ENCODE measurements around the gene GPR137B.
A peak's percentile ranks its signal among the peaks of the same experiment; 100 is the strongest.
"Not testable (repeated sequence)": the region's sequence is repeated elsewhere in the genome, so short reads cannot be mapped to it uniquely, and the experiment has no call there.

Gene GPR137B

DNA sequence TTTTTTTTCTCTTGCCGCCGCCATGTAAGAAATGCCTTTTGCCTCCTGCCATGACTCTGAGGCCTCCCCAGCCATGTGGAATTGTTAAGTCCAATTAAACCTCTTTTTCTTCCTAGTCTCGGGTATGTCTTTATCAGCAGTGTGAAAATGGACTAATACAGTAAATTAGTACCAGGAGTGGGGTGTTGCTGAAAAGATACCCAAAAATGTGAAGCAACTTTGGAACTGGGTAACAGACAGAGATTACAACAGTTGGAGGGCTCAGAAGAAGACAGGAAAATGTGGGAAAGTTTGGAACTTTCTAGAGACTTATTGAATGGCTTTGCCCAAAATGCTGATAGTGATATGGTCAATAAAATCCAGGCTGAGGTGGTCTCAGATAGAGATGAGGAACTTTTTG lies 19.4 kb downstream of the GPR137B start:
- not testable (repeated sequence) for DNase-seq (ENCODE audit: low spot score)

DNA sequence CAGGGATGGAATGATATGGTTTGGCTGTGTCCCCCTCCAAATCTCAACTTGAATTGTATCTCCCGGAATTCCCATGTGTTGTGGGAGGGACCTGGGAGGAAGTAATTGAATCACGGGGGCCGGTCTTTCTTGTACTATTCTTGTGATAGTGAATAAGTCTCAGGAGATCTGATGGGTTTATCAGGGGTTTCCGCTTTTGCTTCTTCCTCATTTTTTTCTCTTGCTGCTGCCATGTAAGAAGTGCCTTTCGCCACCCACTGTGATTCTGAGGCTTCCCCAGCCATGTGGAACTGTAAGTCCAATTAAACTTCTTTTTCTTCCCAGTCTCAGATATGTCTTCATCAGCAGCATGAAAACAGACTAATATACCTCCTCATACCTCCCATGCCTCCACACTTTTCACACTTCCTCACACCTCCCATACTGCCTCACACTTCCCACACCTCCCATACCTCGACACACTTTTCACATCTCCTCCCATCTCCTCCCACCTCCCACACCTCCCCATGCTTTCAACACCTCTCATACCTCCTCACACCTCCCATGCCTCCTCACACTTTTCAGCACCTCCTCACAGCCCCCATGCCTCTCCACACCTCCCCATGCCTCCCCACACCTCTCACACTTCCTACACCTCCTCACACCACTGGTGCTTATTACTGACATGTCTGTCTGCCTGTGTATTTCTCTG lies 21.3 kb downstream of the GPR137B start:
- DNase-seq (ENCODE audit: low spot score): no peak

DNA sequence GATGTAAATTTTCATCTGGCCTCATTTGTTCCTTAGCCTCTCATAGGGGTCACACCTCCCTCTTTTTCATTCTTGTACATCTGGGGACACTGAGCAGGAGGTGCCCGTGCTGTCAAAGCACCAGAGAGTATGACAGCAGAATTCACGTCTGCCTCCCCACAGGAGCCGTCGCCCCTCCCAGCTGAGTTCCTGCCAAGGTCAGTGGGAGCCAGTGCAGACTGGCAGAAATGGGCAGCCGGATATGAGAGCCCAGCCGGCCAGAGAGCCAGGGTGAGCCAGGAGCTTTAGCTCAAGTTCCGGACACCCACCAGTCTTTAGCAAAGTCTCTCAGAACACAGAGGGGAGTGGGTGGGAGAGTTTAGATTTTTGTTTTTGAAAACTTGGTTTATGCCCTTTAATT lies 21.9 kb downstream of the GPR137B start:
- DNase-seq (ENCODE audit: low spot score): no peak

DNA sequence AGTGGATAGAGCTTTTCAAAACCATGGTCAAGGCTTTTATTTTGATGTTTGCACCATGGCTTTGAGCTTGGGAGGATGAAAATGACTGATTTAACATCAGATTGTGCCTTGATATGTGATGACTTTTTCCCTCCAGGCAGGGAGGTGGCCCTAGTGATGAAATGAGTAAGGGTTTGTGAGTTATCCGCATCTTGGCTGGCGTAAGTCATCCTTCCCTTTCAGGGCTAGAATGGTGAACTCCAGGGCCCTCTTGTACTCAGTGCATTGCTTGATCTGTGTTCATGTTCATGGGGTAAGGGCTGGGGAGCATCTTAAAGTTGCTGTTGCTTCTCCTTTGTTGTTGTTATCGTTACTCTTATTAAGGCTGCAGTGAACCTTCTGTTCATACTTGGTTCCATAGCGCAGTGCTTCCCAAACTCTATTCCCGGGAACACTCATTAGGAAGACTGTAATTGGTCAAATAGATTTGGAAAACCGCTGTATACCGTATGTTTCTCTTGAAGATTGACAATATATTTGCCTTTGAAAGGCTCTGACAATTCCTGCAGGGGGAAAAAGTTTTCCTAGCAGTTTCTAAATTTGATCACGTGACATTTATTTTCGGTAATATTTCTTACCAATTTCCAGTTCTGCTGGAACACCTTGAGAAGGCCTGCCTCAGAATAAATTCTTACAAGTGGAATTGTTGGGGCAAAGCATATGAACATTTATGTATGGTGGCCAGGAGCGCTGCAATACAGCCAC lies 23.1 kb downstream of the GPR137B start:
- no peak for DNase-seq (ENCODE audit: low spot score)

DNA sequence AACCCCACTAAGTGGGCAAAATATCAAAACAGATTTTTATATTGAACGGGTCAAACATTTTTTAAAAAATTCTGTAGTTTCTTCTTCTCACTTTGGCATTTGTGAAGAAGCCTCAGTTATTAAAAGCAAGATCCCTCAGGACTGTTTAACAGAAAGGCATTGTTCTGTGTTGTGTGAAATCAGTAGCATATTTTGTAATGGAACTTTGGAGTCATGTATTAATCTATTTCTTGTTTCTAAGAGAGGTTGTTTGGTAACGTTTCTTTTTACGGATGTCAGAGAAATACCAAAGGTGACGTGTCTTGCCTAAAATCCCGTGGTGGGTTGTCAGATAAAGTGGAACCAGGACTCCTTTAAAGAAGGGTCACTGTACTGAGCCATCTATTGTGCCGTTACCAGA lies 23.7 kb downstream of the GPR137B start:
- no peak for DNase-seq (ENCODE audit: low spot score)

DNA sequence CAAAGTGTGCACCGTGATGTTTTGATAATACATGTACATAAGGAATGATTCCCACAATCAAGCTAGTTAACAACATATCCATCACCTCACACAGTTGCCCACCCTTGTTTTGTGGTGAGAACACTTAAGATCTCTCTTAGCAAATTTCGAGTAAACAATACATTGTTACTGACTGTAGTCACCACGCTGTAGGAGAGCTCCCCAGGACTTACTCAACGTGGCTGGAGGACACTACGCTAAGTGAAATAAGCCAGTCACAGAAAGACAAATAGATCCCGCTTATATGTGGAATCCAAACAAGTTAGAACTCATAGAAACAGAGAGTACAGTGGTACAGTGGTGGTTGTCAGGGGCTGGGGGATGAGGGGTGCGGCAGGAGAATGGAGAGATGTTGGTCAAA lies 24.8 kb downstream of the GPR137B start:
- no peak for DNase-seq (ENCODE audit: low spot score)

DNA sequence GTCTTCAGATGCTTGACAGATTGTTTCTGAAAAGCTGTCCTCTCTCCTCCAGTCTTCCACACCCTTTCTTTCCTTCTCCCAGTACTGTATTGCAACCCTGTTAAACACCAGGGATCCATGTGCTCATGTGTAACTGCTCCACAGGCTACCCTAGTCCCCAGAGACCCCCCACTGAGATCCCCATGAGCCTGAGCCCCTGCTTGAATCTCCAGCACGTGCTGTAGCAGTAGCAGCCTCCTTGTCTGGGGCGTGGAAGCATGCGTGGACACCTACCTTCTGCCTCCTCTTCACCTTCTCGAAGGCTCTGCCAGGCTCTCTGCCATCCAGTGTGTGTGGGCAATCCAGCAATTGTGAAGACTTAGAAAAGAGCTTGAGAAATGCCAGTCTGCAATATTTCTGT lies 25.2 kb downstream of the GPR137B start:
- no peak for DNase-seq (ENCODE audit: low spot score)

DNA sequence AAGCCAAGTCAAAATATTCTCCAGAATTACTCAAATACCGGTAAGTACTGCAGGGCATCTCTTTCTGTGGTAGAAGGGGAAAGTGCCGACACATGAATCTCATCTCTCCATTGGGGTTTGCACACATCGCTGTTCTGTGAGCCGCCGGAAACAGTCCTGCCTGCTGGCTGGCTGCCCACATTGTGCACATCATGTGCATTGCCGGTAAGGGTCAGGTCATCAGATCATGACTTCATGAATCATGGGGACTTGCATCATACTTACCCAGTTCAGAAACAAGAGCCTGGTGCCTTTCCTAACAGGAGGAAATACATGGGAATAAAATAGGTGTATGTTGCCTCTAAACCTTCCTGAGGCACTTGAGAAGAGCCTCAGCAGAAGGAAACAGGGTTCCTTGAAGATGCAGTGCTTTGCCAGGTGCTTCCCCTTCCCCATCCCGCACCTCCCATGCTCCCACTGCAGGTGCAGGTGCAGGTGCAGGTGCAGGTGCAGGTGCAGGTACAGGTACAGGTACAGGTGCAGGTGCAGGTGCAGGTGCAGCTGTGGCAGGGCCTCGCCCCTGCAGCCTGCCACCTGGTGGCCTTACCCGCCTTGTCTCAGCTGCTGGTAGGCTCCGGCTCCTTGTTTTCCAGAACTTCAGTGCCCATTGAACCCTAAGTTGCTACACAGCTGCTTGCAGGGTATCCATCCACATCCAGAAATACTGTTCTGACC lies 26.5 kb downstream of the GPR137B start:
- peak; percentile 58 for DNase-seq (ENCODE audit: low spot score)

DNA sequence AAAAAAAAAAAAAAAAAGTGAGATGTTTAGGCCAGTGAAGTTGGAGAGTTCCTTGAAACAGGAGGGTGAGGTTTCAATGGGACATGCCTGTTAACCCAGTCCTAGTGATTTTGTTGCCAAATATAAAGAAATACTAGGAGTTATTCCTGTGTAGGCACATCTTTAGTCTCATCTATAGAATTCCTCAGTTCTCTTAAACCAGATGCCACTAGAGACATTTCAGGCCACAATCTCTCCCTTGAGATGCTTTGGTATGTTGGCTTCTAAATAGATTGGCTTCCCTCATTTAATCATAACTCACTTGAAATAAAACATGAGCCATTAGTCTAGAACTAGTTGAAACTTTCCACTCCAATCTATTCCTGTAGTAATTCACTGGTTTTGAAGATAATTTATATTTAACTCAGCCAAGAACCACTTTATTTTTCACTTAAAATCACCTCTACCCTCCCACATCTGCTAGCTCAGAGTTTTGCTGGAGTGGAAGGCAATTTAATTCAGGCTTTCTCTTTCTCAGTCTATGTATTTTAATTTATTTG lies 29.8 kb downstream of the GPR137B start:
- DNase-seq (ENCODE audit: low spot score): no peak

DNA sequence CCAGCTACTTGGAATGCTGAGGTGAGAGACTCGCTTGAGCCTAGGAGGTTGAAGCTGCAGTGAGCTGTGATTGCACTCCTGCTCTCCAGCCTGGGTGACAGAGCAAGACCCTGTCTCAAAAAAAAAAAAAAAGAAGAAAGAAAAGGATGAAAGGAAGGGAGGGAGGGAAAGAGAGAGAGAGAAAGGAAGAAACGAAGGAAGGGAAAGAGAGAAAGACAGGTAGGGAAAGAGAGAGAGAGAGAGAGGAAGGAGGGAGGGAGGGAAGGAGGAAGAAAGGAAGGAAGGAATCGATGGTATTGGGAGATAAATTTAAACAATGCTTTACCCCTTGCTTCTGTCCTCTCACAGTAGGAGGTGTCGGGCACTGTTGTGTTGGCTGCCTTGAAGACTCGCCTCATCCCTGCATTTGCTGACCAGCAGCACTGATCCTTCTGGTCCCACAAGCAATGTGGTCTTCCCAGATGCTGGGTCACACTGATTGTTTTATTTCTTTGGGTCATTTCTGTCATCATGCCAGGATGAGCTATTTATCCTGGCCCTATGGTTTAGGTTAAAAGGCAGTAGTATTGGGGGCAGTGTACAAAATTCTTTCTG lies 30.9 kb downstream of the GPR137B start:
- no peak for DNase-seq (ENCODE audit: low spot score)

DNA sequence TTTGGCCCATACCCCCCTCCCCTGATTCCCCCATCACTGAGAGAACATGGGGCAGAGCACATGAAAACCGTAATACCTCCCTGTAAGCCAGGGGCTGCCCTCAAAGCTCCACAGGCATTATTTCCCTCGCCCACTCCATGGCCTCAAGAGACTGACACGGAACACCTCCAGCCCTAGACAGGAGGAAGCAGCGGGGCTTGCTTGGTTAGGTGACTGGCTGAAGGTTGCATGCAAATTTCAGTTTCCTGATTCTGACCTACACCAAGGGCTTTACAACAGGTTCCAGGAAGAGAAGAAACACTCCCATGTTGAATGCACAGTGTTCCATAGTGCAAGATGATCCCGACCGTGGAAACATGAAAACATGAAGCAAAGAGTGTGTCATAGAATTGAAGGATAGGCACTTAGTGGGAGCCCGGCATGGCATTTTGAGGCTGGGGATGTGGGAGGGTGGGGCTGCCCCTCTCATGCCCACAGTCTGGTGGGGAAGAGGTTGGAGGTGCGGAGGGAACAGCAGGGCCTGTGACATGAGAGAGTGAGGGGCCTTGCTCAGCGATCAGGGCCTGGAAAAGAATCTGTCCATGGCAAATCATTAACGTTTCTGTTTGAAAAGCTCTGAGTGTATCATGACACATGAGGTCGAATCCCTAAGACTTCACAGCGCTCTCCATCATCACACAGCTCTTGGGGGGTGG lies 33.5 kb downstream of the GPR137B start:
- no peak for DNase-seq (ENCODE audit: low spot score)

DNA sequence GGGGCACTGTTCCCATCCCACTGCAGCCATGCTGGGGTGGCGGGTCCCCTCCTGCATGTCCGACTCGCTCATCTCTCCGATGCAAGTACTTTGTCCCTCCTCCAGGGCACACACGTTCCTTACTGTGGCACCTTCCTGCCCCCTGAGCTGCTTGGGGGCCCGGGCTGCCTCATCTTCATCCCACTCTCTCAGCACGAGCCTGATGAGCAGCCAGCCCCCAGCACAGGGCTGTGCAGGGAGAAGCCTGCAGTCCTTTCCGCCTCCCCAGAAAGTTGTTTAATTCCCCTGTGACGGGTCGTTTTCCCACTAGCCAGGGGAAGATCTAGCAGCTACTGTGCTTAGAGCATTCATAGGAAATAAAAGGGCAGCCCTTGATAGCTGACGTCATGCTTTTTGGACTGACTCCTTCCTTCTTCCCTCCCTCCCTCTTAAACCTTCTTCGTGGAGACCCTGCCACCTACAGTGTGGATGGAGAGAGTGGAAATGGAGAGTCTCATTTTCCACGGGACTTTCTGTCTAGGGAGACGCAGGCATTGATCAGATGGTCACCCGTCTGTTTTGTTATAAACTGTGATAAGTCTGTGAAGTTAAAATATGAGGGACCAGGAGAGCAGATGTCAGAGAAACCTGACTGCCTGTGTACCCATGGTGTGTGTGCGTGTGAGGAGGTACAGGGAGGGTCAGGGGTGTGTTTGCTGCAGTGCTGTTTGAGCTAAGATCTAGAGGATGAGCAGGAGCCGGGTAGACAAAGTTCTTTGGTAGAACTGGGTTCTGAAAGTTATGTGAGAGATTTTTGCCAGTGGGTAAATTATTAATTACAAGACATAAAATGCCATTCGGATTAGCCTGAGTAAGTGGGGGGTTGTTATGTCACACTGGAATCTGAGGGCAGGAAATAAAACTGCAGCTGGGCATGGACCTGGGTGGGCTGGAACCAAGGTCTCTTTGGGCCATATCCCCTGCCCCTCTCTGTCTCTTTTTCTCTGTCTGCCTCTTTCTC lies 34.3 kb downstream of the GPR137B start:
- DNase-seq (ENCODE audit: low spot score): no peak

DNA sequence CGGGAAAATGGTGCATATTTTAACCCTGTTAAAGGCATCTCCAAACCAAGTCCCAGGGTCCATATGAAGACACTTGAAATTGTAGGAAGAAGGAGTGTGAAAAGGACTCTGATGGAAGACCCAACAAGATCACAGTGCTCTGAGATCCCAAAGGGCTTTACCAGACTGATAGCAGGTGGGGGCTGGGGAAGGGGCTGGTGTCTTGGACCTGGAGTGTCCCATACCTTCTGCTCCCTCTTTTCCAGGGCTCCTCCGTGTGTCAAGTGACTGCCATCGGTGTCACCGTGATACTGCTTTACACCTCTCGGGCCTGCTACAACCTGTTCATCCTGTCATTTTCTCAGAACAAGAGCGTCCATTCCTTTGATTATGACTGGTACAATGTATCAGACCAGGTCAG lies 37.3 kb downstream of the GPR137B start:
- DNase-seq (ENCODE audit: low spot score): no peak

DNA sequence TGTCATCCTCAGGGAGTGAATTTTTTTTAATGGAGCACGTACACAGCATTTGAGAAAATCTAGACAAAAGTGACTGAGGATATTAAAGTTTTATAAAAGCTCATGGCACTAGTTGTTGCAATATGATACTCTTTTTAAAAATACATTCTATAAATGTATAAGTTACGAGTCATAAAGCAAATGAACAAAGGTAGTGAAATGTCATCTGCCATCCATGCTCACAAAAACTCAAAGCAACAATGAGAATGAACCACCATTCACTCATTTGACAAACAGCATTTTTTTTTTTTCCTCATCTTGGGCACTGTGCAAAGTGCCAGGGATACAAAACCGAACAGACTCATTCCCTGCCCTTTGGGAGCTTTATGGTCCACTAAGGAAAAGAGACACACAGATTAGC lies 38.7 kb downstream of the GPR137B start:
- no peak for DNase-seq (ENCODE audit: low spot score)

DNA sequence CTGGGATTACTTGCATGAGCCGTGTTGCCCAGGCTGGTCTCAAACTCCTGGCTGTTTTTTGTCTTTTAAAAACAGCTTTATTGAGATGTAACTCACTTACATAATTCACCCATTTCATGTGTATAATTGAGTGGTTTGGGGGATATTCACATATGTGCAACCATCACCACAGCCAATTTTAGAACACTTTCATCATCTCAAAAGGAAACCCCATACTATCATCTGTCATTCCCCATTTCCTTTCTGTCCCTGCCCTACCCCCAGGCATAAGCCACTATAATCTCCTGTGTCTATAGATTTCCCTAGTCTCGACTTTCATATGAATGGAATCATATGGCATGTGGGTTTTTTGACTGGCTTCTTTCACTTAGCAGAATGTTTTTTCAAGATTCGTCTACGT lies 43.3 kb downstream of the GPR137B start:
- DNase-seq (ENCODE audit: low spot score): no peak

DNA sequence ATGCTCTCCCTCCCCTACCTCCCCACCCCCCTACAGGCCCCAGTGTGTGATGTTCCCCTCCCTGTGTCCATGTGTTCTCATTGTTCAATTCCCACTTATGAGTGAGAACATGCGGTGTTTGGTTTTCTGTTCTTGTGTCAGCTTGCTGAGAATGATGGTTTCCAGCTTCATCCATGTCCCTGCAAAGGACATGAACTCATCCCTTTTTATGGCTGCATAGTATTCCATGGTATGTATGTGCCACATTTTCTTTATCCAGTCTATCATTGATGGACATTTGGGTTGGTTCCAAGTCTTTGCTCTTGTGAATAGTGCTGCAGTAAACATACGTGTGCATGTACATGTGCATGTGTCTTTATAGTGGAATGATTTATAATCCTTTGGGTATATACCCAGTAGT lies 44.1 kb downstream of the GPR137B start:
- not testable (repeated sequence) for DNase-seq (ENCODE audit: low spot score)

DNA sequence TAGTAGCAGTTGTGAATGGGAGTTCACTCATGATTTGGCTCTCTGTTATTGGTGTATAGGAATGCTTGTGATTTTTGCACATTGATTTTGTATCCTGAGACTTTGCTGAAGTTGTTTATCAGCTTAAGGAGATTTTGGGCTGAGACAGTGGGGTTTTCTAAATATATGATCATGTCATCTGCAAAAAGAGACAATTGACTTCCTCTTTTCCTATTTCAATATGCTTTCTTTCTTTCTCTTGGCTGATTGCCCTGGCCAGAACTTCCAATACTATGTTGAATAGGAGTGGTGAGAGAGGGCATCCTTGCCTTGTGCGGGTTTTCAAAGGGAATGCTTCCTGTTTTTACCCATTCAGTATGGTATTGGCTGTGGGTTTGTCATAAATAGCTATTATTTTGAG lies 45.7 kb downstream of the GPR137B start:
- DNase-seq (ENCODE audit: low spot score): not testable (repeated sequence)

DNA sequence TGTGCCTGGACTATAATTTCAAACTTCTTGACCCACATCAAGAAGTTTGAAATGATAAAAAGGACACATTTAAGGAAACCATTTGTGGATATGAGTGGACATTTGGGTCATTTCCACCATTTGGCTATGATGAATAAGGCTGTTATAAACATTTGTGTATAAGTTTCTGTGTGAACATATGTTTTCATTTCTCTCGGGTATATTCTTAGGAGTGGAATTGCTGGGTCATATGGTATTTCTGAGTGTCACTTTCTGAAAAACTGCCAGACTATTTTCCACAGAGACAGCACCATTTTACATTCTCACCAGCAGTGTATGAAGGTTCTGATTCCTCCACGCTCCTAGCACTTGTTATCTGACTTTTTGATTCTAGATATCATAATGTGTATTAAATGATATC lies 50.8 kb downstream of the GPR137B start:
- no peak for DNase-seq (ENCODE audit: low spot score)

DNA sequence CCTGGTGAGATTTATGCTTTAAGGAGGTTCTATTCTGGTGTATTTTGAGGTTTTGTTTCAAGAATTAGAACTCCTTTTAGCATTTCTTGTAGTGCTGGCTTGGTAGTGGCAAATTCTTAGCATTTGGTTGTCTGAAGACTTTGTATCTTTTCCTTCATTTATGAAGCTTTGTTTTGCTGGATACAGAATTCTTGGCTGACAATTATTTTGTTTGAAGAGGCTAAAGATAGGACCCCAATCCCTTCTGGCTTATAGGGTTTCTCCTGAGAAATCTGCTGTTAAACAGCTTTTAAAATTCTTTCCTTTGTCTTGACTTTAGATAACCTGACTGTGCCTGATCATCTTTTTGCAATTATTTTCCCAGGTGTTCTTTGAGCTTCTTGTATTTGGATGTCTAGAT lies 58.6 kb downstream of the GPR137B start:
- no peak for DNase-seq (ENCODE audit: low spot score)

DNA sequence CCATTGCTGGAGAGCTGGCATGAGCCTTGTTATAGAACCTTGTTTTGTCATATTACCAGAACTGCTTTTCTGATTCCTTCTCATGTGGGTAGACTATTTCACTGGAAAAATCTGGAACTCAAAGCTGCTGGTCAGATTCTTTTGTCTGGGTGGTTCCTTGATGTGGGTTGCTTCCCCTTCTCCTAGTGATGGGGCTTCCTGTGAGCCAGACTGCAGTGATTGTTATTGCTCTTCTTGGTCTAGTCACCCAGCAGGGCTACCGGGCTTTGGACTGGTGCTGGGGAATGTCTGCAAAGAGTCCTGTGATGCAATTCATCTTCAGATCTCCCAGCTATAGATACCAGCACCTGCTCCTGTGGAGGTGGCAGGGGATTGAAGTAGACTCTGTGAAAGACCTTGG lies 59.4 kb downstream of the GPR137B start:
- DNase-seq (ENCODE audit: low spot score): no peak

DNA sequence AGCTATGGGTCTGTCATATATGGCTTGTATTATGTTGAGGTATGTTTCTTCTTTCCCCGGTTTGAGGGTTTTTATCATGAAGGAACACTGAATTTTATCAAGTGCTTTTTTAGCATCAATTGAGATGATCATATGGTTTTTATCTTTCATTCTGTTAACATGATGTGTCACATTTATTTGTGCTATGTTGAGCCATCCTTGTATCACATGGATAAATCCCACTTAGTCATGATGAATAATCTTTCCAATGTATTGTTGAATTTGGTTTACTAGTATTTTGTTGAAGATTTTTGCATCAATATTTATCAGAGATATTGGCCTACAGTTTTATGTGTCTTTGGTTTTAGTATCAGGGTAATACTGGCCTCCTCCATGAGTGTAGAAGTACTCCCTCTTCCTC lies 61.7 kb downstream of the GPR137B start:
- DNase-seq (ENCODE audit: low spot score): peak; percentile 15
